ENCODE measurements around the gene MEAF6.

Gene MEAF6

DNA sequence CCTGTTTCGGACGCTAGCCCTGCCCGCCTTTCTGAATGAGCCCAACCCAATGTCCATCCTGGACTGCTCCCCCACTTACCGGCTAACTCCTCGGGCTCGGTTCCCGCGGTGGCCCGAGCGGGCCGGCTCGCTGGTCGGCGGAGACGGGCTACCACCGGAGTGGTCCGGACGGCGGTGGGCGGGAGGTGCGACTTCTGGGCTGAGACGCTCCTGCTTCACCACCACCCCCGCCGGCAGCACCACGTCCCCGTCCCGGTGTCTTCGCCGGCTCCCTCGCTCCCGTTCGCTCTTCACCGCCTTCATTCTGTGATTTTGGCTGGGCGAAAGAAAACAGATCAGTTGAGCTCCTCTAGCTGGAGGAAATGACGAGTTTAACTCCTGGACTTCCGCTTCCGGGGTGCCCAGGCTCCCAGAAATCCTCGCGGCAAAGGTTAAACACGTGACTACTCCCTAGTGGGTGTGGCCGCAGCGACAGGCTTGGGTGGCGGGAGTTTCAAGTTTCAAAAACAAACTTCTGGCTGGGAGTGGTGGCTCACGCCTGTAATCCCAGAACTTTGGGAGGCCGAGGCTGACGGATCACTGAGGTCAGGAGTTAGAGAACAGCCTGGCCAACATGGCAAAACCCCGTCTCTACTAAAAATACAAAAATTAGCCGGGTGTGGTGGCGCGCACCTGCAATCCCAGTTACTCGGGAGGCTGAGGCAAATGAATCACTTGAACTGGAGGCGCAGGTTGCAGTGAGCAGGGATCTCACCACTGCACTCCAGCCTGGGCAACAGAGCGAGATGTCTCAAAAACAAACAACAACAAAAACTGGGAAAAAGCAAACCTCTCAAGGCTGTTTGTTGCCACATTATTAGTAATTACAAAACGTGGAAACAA is 39.6 kb upstream of the MEAF6 start, which contains the start of gene SNIP1:
Gene SNIP1, minus strand, starts transcription at position 367 of the 882 bp plus-strand sequence. Its CDS starts 64 bp downstream, at position 303.
- peak within 1 kb of the TSS; percentile 77 for H3K27ac ChIP-seq
- H3K79me2 ChIP-seq = peaks cover 2% of the 10 kb centered on the region
- H3K4me1 ChIP-seq = peaks cover 8% of the 10 kb centered on the region
- peak within 1 kb of the TSS; percentile 92 for H2AFZ ChIP-seq
- H3K27me3 ChIP-seq (ENCODE audit: control insufficient read depth, insufficient read depth, low read length) = no peaks in the 10 kb centered on the region
- peak within 1 kb of the TSS; percentile 87 for H3K4me2 ChIP-seq (ENCODE audit: low read length)
- peak within 1 kb of the TSS; percentile 97 for H3K4me3 ChIP-seq (ENCODE audit: low read depth, low read length)
- H3K9me3 ChIP-seq (ENCODE audit: control insufficient read depth, low read length) = no peaks in the 10 kb centered on the region
- TF ChIP-seq, protein P1, sequence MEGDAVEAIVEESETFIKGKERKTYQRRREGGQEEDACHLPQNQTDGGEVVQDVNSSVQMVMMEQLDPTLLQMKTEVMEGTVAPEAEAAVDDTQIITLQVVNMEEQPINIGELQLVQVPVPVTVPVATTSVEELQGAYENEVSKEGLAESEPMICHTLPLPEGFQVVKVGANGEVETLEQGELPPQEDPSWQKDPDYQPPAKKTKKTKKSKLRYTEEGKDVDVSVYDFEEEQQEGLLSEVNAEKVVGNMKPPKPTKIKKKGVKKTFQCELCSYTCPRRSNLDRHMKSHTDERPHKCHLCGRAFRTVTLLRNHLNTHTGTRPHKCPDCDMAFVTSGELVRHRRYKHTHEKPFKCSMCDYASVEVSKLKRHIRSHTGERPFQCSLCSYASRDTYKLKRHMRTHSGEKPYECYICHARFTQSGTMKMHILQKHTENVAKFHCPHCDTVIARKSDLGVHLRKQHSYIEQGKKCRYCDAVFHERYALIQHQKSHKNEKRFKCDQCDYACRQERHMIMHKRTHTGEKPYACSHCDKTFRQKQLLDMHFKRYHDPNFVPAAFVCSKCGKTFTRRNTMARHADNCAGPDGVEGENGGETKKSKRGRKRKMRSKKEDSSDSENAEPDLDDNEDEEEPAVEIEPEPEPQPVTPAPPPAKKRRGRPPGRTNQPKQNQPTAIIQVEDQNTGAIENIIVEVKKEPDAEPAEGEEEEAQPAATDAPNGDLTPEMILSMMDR (IDR thresholded peaks at IDR 0.05) = no peak
- peak within 1 kb of the TSS; percentile 63 for H3K9ac ChIP-seq
- H3K36me3 ChIP-seq (ENCODE audit: control insufficient read depth, insufficient read depth, low read length) = no peaks in the 10 kb centered on the region

DNA sequence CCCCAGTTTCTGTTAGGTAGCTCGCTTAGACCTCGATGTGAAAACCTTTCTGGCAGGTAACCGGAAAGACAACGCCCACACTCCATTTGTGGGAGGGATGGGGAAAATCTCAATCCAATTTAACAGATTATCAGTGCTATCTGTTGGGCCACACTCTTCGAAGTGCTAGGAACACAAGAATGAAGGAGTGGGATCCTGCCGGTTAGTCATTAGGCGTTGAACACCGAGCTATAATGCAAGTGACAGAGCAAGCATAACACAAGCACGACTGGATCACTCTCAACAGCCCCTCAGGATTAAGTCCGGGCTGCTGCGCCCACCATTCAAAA is 39.0 kb upstream of the MEAF6 start:
- Histone ChIP-seq H3K4me3 (ENCODE audit: low read depth, low read length) (peak overlapping the region; percentile 97), H2AFZ (peak overlapping the region; percentile 92), H3K27ac (peak overlapping the region; percentile 77), H3K9me3 (ENCODE audit: control insufficient read depth, low read length) (no peaks in the 10 kb centered on the region), H3K36me3 (ENCODE audit: control insufficient read depth, insufficient read depth, low read length) (no peaks in the 10 kb centered on the region), H3K9ac (peak overlapping the region; percentile 63), H3K4me2 (ENCODE audit: low read length) (peak overlapping the region; percentile 87), H3K27me3 (ENCODE audit: control insufficient read depth, insufficient read depth, low read length) (no peaks in the 10 kb centered on the region), H3K4me1 (peaks cover 8% of the 10 kb centered on the region), H3K79me2 (peaks cover 2% of the 10 kb centered on the region)
- TF ChIP-seq, protein P1 (IDR thresholded peaks at IDR 0.05) = no peak

DNA sequence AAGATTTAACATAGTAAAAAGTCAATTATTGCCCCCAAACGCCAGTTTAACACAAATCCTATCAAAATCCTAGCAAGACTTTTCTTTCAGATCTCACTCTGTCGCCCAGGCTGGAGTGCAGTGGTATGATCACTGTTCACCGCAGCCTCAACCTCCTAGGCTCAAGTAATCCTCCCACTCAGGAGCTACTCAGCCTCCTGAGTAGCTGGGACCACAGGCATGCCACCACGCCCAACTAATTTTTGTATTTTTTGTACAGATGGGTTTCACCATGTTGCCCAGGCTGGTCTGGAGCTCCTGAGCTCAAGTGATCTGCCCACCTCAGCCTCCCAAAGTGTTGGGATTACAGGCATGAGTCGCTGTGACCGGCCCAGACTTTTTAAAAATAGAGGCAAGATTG is 34.8 kb upstream of the MEAF6 start:
- TF ChIP-seq, protein P1 (IDR thresholded peaks at IDR 0.05) = no peak
- Histone ChIP-seq H3K27ac (no peak overlapping the region), H3K4me3 (ENCODE audit: low read depth, low read length) (no peak overlapping the region), H3K4me1 (peaks cover 6% of the 10 kb centered on the region), H3K36me3 (ENCODE audit: control insufficient read depth, insufficient read depth, low read length) (no peaks in the 10 kb centered on the region), H3K4me2 (ENCODE audit: low read length) (no peak overlapping the region), H3K9ac (no peak overlapping the region), H3K9me3 (ENCODE audit: control insufficient read depth, low read length) (no peaks in the 10 kb centered on the region), H3K27me3 (ENCODE audit: control insufficient read depth, insufficient read depth, low read length) (no peaks in the 10 kb centered on the region), H3K79me2 (peaks cover 2% of the 10 kb centered on the region), H2AFZ (no peak overlapping the region)

DNA sequence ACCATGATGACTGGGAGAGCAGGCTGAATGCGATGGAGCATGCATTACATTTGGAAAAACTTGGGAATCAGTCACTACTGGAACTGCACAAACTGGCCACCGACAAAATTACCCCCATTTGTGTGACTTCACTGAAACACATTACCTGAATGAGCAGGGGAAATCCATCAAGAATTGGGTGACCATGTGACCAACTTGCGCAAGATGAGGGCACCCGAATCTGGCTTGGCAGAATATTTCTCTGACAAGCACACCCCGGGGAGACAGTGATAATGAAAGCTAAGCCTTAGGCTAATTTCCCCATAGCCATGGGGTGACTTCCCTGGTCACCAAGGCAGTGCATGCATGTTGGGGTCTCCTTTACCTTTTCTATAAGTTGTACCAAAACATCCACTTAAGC is 30.5 kb upstream of the MEAF6 start:
- H3K27ac ChIP-seq = no peak overlapping the region
- H3K9me3 ChIP-seq (ENCODE audit: control insufficient read depth, low read length) = no peaks in the 10 kb centered on the region
- no peaks in the 10 kb centered on the region for H3K4me1 ChIP-seq
- no peaks in the 10 kb centered on the region for H3K79me2 ChIP-seq
- no peaks in the 10 kb centered on the region for H3K36me3 ChIP-seq (ENCODE audit: control insufficient read depth, insufficient read depth, low read length)
- H3K4me2 ChIP-seq (ENCODE audit: low read length) = no peak overlapping the region
- TF ChIP-seq, protein P1 (IDR thresholded peaks at IDR 0.05) = no peak
- H2AFZ ChIP-seq = no peak overlapping the region
- H3K4me3 ChIP-seq (ENCODE audit: low read depth, low read length) = no peak overlapping the region
- H3K9ac ChIP-seq = no peak overlapping the region
- no peaks in the 10 kb centered on the region for H3K27me3 ChIP-seq (ENCODE audit: control insufficient read depth, insufficient read depth, low read length)

DNA sequence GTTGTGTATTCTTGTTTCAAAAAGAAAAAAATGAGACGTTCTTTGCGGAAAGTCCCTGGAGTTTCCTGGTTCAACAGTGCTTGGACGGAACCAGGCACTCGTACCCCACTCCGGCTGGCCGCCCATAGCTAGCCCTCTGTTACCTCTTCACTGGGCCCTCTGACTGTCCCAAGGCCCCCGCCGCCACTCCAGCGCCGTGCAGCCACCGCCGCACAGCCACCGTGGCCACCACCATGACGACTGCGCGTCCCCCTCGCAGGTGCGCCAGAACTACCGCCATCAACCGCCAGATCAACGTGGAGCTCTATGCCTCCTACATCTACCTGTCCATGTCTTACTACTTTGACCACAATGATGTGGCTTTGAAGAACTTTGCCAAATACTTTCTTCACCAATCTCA is 30.0 kb upstream of the MEAF6 start:
- no peak overlapping the region for H3K4me3 ChIP-seq (ENCODE audit: low read depth, low read length)
- no peaks in the 10 kb centered on the region for H3K4me1 ChIP-seq
- TF ChIP-seq, protein P1 (IDR thresholded peaks at IDR 0.05) = no peak
- H2AFZ ChIP-seq = no peak overlapping the region
- H3K9me3 ChIP-seq (ENCODE audit: control insufficient read depth, low read length) = no peaks in the 10 kb centered on the region
- no peaks in the 10 kb centered on the region for H3K36me3 ChIP-seq (ENCODE audit: control insufficient read depth, insufficient read depth, low read length)
- no peaks in the 10 kb centered on the region for H3K27me3 ChIP-seq (ENCODE audit: control insufficient read depth, insufficient read depth, low read length)
- H3K27ac ChIP-seq = no peak overlapping the region
- no peaks in the 10 kb centered on the region for H3K79me2 ChIP-seq
- H3K9ac ChIP-seq = no peak overlapping the region
- no peak overlapping the region for H3K4me2 ChIP-seq (ENCODE audit: low read length)
